ENCODE measurements around the gene MAGED1. TPM values are rescaled to one million over a fixed set of nuclear protein-coding genes. Genes with fewer than 3 reads are reported as not detected.
A peak's percentile ranks its signal among the peaks of the same experiment; 100 is the strongest.
"Not testable (repeated sequence)": the region's sequence is repeated elsewhere in the genome, so short reads cannot be mapped to it uniquely, and the experiment has no call there.

The MAGED1 gene
- total RNA-seq, 1 donor from 2014 or later = 68.3 TPM

DNA sequence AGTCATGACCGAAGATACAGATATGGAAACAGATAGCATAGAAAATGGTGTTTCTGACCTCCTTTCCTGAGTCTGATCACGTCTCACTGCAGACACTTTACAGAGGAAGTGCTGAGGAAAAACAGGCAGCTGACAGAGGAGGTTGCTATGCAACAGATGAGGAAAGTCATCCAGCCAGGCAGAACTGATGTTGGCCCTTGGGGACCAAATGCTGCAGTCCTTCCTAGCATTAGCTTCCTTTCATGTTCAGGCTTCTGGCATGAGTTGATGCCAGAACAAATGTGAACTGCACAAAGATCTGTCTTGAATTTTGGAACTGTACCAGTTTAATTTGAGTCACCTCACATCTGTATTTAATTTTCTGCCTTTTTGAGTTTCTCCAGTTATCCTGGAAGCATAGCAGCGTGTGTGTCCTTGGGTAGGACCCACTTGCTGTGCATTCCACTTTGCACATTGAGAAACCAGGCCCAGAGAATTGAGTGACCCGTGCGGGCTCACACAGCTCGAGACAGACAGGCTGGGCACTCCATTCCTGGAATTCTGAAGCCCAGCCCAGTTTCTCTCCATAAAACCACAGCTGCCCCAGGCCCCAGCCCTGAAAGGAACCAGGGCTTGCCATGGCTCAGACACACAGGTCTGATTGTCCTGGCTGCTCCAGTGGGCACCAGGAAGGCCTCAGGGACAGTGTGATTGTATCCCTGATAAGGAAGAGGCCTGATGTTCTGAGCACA is 1.4 kb upstream of the MAGED1 start:
- peak; percentile 33 for DNase-seq
- peak; percentile 53 for ATAC-seq
- intact Hi-C loops (cut with micrococcal nuclease) = no loop called here

DNA sequence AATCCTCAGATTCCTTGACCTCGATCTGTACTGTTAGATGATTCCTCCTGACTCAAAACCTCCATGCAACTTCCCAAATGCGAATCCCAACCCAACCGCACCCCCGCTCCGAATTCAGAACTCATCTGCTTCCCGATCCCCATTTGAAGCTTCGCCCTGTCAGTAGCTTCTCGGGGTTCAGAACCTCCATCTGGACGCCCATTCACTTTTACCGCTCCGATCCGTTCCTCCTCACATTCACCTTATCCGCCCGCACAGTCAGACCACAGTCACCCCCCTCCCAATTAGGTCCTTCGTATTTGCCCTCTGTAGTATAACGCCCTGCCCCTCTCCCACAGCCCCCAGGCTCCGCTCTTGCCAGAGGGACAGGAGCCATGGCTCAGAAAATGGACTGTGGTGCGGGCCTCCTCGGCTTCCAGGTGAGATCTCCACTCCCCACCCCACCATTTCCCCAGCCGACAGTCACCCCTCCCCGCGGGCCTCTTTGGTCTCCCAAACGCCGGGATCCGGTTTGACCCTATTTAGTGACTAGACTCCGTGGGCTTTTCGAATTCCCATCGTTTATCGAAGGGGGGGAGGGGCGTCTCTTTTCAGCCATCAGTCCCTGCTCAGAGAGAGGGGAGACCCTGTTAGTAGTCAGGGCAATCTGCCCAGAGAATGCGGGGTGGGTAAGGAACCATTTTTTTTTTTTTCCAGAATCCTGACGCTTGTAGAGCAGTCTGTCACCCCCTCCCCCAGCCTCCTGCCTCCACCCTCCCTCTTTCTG is 691 bp downstream of the MAGED1 start:
- DNase-seq (peak; percentile 22), ATAC-seq (peak; percentile 8)
- intact Hi-C loops (cut with micrococcal nuclease) = no loop called here

DNA sequence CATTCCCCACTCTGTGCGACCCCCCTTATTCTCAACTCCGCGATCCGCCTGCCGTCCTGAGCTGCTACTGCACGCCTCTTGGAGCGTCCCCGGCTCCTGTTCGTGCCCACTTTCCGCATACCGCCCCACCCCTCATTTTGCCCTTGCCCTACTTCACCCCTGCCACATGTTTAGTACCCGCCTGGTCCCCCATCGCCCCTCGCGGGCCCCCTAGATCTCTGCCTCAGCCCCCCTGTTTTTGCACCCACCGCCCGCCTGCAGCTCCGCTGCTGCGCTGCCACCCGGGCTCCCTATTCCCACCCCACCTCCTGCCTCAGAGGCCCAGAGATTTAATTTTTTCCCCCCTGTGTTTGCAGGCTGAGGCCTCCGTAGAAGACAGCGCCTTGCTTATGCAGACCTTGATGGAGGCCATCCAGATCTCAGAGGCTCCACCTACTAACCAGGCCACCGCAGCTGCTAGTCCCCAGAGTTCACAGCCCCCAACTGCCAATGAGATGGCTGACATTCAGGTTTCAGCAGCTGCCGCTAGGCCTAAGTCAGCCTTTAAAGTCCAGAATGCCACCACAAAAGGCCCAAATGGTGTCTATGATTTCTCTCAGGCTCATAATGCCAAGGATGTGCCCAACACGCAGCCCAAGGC is 1.4 kb downstream of the MAGED1 start:
- DNase-seq (peak; percentile 33), ATAC-seq (peak; percentile 30)
- intact Hi-C loops (cut with micrococcal nuclease) = no loop called here

DNA sequence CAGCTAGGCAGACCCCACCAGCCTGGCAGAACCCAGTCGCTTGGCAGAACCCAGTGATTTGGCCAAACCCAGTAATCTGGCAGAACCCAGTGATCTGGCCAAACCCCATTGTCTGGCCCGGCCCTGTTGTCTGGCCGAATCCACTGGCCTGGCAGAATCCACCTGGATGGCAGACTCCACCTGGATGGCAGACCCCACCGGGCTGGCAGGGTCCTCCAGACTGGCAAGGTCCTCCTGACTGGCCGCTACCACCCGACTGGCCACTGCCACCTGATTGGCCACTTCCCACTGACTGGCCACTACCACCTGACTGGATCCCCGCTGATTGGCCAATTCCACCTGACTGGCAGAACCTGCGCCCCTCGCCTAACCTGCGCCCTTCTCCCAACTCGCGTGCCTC is 3.2 kb downstream of the MAGED1 start:
- intact Hi-C loops (cut with micrococcal nuclease) = no loop called here
- ATAC-seq (no peak), DNase-seq (no peak)

DNA sequence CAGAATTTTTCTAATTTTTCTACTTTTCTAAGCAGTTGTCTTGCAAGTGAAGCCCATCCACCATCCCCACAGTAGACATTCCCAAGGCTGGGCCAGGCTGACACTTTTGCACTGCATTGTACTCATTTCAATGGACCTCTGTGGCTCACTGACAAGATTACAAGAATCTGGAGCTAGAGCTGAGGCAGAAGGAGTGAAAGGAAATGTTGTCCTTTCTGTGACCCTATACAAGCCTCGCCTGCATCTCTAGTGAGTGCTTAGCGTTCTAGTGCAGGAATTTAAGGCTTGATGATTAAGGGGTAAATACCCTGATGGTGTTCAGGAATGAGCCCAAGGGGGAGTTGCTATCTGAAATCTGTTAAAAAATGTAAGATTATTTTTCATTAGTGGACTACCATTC is 6.3 kb downstream of the MAGED1 start:
- DNase-seq (no peak), ATAC-seq (no peak)
- intact Hi-C loops (cut with micrococcal nuclease) = no loop called here

DNA sequence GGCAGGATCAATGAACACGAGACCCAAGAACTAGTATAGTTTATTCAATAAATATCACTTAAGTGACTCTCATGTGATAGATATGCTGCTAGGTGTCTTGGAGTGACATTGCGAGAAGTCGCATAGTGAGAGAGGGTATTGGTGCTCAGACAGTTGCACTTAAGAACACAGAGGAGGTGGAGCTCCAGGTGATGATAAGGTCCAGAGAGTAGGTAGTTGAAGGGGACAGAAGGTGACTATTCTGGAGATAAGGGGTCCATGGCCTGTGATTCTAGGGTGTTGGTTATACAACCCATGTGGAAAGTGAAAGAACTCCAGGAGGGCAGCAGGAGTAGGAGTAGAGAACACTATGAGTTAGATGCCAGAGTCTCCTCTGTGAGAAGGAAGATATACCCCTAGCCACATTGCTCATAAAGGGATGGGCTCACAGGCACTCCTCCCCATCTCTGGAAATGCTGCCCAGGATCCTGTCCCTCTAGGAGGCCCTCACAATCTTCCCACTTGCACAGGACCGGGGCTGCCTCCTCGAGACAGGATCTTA is 9.2 kb downstream of the MAGED1 start:
- intact Hi-C loops (cut with micrococcal nuclease) = no loop called here
- DNase-seq = no peak
- ATAC-seq = no peak

DNA sequence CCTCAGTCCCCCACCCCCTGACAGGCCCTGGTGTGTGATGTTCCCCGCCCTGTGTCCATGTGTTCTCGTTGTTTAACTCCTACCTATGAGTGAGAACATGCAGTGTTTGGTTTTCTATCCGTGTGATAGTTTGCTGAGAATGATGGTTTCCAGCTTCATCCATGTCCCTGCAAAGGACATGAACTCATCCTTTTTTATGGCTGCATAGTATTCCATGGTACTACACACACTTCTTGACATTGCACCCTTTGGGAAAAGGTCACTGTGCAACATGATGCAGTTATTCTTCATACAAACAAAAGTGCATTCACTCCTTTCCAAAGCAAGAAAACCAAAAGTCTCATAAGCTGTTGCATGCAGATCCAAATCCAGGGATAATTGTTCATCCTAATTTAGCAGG is 11.7 kb downstream of the MAGED1 start:
- DNase-seq; ATAC-seq; intact Hi-C loops (cut with micrococcal nuclease): not testable (repeated sequence)

DNA sequence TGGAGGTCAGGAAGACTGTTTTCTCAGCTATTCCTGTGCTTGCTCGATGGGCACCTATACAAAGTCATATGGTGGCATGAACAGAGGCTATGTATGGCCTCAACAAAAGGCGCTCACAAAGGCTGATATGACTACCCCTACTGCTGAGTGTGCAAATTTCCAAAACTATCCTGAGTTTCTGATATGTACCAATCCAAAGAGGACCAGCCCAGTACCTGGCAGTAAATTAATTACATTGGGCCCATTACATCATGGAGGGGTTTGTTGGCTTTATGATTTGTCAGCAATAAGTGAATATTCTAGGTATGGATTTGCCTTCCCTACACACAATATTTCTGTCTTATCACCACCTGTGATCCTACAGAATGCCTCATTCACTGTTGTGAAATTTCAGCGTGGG is 12.3 kb downstream of the MAGED1 start:
- intact Hi-C loops (cut with micrococcal nuclease) = no loop called here
- DNase-seq (no peak), ATAC-seq (no peak)

DNA sequence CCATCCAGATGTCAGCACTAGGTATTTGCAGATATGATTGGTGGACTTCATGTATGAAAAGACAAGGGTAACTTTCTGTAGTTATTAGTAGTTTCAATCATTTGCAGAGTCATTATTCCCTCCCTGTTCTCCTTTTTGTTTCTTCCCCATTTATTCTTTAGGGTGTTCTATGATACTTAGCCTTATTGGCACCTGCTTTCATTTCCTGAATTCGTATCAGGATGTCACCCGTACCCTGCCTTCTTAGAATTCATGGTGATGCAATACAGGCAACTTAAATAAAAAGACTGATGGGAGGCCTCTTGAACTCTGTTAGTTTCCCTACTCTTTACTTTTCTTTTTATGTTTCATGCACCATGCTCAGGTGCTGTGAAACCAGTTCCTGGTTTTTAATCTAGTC is 24.2 kb downstream of the MAGED1 start:
- no peak for ATAC-seq
- no peak for DNase-seq
- intact Hi-C loops (cut with micrococcal nuclease) = no loop called here

DNA sequence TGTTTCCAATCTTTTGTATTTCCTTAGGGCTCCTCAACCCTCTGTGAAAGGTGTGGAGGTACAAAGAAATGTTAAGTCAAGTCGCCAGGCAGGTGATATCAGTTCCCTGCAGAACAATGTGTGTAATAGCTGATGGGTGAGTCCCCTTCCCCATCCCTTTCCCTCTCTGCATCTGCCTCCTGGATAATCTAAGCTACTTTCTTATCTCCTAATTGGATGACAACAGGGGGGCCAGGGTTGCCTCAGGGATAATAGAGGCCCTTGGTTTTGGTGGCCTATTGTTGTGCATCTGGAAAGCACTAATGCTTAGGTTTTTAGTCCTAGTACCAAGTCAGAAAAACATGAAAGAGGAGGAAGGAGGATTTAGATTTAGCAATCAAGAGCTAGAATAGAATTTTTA is 29.1 kb downstream of the MAGED1 start:
- DNase-seq (no peak), ATAC-seq (no peak)
- intact Hi-C loops (cut with micrococcal nuclease) = no loop called here

DNA sequence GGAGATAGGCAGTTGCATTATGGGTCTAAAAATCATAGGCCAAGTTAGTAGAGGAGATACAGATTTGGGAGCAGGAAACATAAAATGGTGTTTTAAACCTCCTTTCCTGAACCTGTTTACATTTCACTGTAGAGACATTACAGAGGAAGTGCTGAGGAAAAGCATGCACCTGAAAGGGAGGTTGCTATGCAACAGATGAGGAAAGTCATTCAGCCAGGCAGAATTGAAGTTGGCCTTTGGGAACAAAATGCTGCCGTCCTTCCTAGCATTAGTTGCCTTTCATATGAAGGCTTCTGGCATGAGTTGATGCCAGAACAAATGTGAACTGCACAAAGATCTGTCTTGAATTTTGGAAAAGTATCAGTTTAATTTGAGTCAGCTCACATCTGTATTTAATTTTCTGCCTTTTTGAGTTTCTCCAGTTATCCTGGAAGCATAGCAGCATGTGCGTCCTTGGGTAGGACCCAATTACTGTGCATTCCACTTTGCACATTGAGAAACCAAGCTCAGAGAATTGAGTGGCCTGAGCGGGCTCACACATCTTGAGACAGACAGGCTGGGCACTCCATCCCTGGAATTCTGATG is 38.2 kb downstream of the MAGED1 start:
- ATAC-seq (no peak), DNase-seq (no peak)
- intact Hi-C loops (cut with micrococcal nuclease) = no loop called here

Other genes with a start within 250 kb of the MAGED1 start
- not detected for gene CENPVL2, start 210.8 kb upstream of the MAGED1 start, total RNA-seq
- not detected for gene CENPVL1, start 183.1 kb upstream of the MAGED1 start, total RNA-seq
- 8.5 TPM for gene GSPT2, start 150.2 kb upstream of the MAGED1 start, total RNA-seq
- gene MAGED4B, start 175.6 kb downstream of the MAGED1 start, total RNA-seq = 0.92 TPM